NB4 (cell line): ENCODE results near the gene BACH2.

Experiments
- DNase-seq: peaks from one replicate; pipeline ENCODE4 v3.0.0; 2010; ENCODE audit warnings: low read depth
- H3K4me3 ChIP-seq: one replicate; pipeline ENCODE4 v1.5.1; 2011; ENCODE audit warnings: mild to moderate bottlenecking, low read depth, low read length, moderate library complexity
- MYC ChIP-seq: IDR thresholded peaks from 2 replicates; pipeline ENCODE4 v1.6.1; 2011; ENCODE audit warnings: low read depth, low read length
- POLR2A ChIP-seq: IDR thresholded peaks from 2 replicates; pipeline ENCODE4 v1.6.1; 2011; ENCODE audit warnings: mild to moderate bottlenecking; ENCODE audit not compliant: insufficient read length; ENCODE audit errors: extremely low read depth
- TF ChIP-seq, protein P1 (sequence below): IDR thresholded peaks from one replicate; pipeline ENCODE4 v1.5.1; 2012; ENCODE audit warnings: low read depth, low read length
- TF ChIP-seq, protein P2 (sequence below): IDR thresholded peaks from 2 replicates; pipeline ENCODE4 v1.6.1; 2011; ENCODE audit warnings: low read depth, low read length

The BACH2 gene

DNA sequence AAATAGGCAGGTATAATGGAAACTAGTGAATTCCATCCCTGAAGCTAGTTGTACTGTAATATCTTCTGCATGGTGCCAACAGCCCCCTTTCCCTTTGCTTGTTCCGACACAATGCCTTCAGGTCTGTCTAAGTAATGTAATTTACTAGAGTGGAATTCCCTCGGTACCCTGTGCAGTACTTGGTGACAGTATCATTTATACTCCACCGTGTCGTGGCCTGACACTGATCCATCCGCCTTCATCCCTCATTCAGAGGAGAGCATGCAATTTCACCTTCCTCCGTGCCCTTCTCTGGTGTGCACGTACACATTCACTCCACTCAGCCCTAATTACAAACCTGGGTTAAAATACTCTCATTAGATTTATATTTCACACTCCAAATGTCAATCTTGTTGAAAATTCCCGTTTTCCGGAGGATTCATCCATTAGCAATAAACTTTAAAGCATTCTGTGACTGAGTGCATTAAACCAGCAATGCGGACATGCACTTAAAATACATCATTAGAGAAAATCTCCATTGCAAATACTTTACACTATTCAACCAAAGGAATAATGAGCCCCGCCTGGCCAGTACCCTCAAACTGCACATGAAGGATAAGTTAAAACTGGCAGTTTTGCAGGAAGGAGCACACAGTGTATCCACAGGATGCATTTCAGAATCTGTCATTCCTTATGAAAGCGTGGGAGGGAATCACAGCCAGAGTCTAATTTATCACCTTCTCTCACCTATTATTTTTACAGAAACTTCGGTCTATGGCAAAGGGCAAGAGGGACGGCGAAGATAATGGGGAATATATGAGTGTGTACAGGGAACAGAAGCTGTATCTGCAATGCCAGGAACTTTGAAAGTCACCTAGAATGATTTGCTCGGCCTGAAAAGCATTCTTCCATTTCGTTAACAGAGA, 219.9 kb downstream of the BACH2 start:
- TF ChIP-seq POLR2A = no peak
- TF ChIP-seq MYC = no peak
- TF ChIP-seq, protein P1, sequence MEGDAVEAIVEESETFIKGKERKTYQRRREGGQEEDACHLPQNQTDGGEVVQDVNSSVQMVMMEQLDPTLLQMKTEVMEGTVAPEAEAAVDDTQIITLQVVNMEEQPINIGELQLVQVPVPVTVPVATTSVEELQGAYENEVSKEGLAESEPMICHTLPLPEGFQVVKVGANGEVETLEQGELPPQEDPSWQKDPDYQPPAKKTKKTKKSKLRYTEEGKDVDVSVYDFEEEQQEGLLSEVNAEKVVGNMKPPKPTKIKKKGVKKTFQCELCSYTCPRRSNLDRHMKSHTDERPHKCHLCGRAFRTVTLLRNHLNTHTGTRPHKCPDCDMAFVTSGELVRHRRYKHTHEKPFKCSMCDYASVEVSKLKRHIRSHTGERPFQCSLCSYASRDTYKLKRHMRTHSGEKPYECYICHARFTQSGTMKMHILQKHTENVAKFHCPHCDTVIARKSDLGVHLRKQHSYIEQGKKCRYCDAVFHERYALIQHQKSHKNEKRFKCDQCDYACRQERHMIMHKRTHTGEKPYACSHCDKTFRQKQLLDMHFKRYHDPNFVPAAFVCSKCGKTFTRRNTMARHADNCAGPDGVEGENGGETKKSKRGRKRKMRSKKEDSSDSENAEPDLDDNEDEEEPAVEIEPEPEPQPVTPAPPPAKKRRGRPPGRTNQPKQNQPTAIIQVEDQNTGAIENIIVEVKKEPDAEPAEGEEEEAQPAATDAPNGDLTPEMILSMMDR = no peak
- TF ChIP-seq, protein P2, sequence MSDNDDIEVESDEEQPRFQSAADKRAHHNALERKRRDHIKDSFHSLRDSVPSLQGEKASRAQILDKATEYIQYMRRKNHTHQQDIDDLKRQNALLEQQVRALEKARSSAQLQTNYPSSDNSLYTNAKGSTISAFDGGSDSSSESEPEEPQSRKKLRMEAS = no peak
- no peak overlapping the region for H3K4me3 ChIP-seq
- no peak for DNase-seq

DNA sequence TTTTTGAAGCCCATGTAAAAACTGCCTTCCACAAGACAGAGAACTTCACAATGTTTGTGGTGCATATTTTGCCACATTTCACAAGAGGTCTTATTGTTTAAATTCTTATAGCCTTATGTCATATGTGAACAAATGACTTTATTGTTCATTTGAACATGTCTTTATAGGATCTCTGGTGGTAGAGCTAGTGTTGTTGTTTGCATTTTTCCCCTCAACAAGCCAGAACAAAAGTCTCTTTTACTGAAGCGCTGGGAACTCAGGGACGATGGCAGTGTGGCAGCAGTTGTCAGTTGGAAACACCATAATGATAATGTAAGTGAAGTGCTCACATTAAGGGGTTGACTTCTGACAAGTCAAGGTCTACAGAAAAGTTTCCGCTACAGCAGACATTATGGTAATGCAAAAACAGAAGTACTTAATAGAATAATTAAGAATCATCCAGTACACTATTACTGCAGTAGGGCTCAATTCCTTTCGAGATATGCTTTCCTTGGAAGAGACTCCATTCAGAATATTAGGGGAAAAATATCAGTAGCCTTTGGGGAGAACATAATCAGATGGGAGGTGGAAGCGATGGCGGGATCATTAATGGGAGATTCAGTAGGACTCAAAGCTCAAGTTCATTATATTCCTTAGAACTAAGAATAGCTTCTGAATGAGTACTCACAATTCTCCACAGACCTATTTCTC, 222.3 kb downstream of the BACH2 start:
- H3K4me3 ChIP-seq = no peak overlapping the region
- no peak for TF ChIP-seq MYC
- no peak for TF ChIP-seq POLR2A
- TF ChIP-seq, protein P2 = no peak
- TF ChIP-seq, protein P1 = no peak
- DNase-seq = no peak

DNA sequence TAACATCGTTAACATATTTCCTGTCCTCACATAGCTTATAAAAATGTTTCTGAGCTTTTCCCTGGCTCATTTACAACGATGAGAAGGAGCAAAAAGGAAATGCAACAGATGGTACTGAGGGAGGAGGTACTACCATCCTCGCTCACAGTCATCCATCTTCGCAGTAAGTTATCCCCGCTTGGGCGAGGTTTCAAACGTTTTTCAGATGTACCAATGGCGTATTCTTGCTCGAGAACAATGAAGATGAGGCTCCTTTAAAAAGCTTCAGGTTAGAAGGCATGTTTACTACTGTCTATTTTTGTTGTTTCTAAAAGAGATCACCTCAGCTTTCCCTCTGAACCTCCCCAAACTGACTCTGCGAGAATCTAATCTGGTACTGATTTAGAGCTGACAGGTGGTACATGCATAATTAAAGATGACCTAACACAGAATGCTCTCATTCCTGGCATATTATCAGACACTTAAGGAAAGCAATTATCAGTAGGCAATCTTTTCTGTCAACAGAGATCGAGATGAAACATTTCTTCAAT, 223.6 kb downstream of the BACH2 start:
- no peak overlapping the region for H3K4me3 ChIP-seq
- TF ChIP-seq, protein P2 = no peak
- no peak for TF ChIP-seq POLR2A
- TF ChIP-seq MYC = no peak
- TF ChIP-seq, protein P1 = no peak
- DNase-seq = no peak

DNA sequence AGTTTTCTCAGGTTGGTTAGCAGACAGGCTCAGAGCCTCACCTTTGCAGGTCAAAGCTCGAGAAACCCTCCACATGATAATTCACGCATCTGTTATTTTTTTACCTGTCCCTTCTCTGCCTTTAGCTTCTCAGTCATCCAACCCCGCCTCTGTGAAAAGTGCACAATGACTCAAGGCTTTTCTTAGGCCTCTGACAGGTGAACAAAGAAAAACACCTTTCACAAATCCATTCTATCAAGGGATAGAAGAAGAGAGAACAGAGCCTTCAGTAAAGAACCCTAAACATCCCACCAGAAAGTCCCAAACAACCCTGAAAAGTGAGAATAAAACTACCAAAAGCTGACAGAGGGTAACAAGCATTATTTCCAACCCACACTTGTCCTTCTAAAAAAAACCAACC, 224.1 kb downstream of the BACH2 start:
- H3K4me3 ChIP-seq = no peak overlapping the region
- DNase-seq = no peak
- TF ChIP-seq MYC (no peak), POLR2A (no peak)
- TF ChIP-seq, protein P1 = no peak
- TF ChIP-seq, protein P2 = no peak

DNA sequence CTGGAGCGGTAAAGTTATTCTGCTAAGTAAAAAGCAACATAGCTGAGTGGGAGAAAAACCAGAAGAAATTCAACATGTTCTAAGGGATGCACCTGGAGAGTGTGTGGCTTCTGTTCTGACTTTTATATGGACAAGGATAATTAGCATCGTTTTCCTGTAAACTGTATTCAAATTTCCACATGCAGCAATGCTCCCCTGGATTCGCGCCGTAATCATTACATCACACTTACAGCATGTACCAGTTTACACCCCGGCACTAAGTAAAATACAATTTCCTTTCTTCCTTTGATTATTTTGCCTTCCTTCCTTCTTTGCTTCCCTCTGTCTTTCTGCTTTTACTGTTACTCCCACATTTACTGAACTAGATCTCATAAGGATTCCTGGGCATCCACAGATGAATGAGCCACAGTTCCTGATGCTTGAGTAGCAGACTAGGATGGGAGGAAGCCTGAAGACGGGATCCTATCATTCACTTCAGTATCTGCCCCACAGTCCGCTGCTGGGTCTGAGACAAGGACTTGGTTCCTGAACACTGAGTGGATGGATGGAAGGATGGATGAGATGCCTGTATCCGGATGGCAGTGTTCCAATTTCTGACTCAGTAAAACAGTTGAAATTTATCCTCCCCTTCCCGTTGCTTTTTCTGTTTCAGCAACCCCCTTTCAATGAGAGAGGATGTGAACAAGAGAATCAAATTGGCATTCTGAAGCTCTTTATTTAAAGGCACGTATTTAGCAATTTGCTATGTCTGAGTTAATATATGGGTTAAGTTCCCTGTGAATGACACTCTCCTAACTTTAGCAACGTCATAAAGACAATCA, 227.7 kb downstream of the BACH2 start:
- no peak overlapping the region for H3K4me3 ChIP-seq
- DNase-seq = no peak
- TF ChIP-seq, protein P2 = no peak
- TF ChIP-seq, protein P1 = no peak
- TF ChIP-seq POLR2A (no peak), MYC (no peak)
